HG03103 (cell line): ENCODE data around the gene DAAM1.

Source experiments
- ATAC-seq: cut with Tn5 transposase; IDR thresholded peaks from one replicate; pipeline ENCODE4 v1.9.1; 2021; ENCODE audit warnings: low read depth; ENCODE audit not compliant: unreplicated experiment

Gene DAAM1

DNA sequence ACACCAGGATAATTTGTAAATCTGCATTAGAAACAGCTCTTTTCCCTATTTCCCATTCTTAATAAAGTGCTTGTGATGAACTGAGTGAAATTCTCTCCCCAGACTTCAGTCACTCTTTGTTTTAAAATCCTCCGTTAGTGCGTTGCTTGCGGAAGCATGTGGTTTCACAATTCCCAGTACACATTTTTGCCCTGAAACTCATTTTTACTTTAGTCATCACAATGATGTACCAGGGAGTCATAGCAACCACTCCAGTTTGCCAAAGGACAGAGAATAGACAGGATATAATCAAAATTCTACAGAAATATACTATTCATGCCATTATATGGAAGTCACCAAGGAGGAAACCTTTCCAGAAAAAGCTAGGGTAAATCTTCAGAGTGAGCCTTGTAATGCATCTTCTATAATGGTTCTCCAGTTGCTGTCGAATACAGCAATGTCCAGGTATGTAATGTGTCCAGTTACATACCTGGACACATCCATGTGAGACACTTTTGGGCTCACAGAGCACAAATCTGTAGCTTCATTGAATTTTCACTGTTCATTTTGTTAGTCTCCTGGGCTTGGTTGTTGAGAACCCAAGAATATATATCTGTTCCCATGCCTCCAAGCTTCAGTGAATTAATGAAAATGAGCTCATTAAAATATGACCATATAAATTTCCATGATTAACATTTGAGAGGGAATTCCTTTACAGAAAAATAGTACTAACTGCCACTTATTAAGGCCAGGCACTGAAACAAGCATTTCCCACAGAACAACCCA lies 219.0 kb downstream of the DAAM1 start:
- ATAC-seq: no peak

DNA sequence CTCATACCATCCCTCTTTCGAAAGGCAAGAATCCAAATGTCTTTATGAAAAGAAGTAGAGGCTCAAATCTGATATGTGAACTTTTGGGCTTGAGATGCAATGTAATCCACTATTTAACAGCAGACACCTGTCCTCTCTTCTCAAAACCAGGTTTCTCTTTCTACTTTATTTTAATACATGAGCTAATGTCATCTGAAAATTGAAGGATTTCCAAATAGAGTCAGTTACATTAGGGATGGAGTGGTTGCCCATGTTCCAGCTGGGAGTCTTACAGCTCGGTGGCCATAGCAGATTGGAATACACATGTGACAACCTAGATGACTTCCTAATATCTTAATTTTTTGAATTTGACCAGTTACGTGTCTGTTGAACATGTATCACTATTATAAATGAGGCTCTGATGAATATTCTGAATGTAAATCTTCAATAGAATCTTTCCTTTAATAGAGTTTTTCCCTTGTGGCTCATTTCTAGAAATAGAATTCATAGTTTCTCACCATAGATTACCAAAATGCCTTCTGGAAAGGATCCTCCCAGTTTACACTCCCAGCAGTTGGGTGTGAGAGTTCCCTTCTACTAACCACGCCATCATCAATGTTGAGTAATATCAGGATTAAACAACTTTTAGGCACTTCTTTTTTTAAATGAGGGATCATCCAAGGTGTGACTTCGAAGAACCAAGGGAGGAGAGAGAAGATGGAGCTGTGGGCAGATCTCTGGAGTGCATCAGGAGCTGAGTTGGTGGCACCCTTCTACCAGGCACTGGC lies 227.6 kb downstream of the DAAM1 start:
- ATAC-seq: no peak

DNA sequence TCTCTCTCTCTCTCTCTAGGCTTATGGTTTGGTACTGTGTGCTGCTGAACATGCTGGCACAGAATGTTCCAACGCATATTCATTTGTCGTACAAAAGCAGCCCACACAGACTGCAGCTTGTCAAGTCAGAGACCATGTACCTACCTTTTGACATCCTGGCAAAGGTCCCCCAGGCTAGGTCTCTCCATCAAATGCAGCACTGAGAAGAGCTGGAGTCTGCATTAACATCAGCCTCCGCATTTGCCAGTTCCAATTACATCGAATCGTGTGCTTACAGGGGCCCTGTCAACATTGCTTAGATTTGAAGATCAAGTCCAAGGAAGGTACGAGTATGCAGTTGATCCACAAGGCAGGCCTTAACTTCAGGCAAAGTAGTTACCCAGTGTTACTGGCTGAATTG lies 228.8 kb downstream of the DAAM1 start:
- ATAC-seq: no peak

DNA sequence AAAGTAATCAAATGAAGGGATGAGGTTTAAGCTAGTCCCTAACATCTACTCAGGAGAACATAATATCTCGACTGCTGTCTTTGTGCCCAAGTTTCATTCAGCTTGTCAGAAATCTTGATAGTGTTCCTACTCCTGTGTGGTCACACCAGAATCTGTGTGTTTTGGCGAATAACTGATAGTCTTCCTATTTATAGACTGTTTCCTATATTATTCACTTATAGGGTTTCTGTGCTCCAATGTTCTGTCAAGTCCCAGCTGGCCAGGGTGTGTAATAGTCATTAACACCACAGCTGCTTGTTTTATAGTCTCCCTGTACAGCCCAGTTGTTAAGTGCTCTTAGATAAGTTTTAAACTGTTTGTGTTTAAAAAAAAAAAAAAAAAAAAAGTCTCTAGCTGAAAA lies 230.8 kb downstream of the DAAM1 start:
- ATAC-seq: no peak
